ENCODE measurements around the gene ZWILCH.
"Not testable (repeated sequence)": the region's sequence is repeated elsewhere in the genome, so short reads cannot be mapped to it uniquely, and the experiment has no call there.

Gene ZWILCH

DNA sequence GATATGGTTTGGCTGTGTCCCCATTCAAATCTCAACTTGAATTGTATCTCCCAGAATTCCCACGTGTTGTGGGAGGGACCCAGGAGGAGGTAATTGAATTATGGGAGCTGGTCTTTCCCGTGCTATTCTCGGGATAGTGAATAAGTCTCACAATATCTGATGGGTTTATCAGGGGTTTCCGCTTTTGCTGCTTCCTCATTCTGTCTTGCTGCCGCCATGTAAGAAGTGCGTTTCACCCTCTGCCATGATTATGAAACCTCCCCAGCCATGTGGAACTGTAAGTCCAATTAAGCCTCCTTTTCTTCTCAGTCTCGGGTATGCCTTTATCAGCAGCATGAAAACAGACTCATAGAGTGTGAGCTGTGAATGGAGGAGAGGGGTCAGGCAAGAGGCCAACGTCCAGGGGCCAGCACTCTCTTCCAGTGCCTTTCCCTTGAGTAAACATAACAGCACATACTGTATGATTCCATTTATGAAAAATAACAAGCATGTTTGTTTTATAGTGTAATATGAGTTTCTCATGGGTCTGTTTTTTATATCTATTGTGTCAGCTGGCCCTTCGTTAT lies 76.9 kb downstream of the ZWILCH start:
- no peak for DNase-seq (ENCODE audit: low read depth)
- TF ChIP-seq, protein P1, sequence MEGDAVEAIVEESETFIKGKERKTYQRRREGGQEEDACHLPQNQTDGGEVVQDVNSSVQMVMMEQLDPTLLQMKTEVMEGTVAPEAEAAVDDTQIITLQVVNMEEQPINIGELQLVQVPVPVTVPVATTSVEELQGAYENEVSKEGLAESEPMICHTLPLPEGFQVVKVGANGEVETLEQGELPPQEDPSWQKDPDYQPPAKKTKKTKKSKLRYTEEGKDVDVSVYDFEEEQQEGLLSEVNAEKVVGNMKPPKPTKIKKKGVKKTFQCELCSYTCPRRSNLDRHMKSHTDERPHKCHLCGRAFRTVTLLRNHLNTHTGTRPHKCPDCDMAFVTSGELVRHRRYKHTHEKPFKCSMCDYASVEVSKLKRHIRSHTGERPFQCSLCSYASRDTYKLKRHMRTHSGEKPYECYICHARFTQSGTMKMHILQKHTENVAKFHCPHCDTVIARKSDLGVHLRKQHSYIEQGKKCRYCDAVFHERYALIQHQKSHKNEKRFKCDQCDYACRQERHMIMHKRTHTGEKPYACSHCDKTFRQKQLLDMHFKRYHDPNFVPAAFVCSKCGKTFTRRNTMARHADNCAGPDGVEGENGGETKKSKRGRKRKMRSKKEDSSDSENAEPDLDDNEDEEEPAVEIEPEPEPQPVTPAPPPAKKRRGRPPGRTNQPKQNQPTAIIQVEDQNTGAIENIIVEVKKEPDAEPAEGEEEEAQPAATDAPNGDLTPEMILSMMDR (IDR thresholded peaks at IDR 0.05; ENCODE audit: low read depth, low read length, missing control alignments), result no peak
- no peak overlapping the region for H3K4me3 ChIP-seq (ENCODE audit: low read depth, low read length)

DNA sequence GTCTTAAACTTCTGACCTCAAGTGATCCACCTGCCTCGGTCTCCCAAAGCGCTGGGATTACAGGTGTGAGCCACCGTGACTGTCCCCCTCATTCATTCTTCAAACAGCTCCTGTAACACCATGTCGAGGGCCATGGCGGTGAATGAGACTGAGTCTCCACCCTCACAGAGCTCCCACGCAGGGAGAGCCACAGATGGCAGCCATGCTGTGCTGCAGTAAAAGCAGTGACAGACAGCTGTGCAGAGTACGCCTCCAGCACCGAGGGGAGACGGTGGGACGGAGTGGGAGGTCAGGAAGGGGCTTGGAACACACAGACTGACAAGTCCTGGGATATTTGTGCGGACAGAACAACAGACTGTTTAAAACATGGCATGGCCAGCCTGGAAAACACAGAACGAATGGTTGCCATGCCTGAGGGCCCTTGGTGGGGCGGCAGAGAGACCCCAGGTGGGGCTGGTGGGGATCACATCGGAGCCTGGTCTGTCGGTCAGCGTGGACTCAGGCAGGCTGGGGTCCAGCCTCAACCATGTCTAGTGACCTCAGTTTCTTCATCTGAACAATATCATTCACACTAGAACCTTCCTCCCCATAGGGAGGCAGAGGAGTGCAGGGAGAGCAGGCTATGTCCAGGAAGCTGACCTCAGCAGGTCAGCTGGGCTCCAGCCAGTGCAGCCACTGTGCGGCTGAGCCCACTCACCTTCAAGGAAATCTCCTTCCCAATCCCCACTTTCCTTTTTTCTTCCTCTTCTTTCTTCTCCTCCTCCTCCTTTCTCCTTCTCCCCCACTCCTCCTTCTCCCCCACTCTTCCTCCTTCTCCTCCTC lies 81.2 kb downstream of the ZWILCH start:
- H3K4me3 ChIP-seq (ENCODE audit: low read depth, low read length), result no peak overlapping the region
- TF ChIP-seq, protein P1 (IDR thresholded peaks at IDR 0.05; ENCODE audit: low read depth, low read length, missing control alignments), result no peak
- DNase-seq (ENCODE audit: low read depth), result no peak

DNA sequence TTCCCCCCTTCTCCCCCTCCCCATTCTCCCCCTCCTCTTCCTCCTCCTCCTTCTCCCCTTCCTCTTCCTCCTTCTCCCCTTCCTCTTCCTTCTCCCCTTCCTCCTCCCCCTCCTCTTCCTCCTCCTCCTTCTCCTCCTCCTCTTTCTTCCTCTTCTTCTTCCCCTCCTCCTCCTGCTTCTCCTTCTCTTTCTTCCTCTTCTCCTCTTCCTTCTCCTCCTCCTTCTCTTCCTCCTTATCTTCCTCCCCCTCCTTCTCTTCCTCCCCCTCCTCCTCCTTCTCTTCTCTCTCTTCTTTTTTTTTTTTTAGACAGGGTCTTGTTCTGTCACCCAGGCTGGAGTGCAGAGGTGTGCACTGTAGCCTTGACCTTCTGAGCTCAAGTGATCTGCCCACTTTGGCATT lies 81.9 kb downstream of the ZWILCH start:
- no peak overlapping the region for H3K4me3 ChIP-seq (ENCODE audit: low read depth, low read length)
- TF ChIP-seq, protein P1 (IDR thresholded peaks at IDR 0.05; ENCODE audit: low read depth, low read length, missing control alignments), result no peak
- DNase-seq (ENCODE audit: low read depth), result no peak

DNA sequence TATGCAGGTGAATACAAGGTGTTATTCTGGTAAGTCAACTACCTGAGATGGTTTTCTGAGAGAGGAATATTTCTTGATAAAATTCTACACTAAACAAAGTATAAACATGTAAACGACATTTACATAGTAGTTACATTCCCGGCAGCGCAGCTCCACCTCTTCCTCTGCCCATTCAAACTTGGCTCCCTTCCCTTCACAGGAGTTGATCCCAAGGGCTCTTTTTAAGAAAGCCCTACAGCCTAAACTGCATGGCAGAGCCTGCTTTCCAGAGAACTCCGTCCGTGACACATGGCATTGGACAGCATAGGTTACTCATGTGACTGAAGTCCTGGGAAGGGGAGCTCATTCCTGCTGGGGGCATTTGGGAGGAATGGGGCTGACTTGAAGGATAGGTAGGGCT lies 82.6 kb downstream of the ZWILCH start:
- no peak for DNase-seq (ENCODE audit: low read depth)
- H3K4me3 ChIP-seq (ENCODE audit: low read depth, low read length), result no peak overlapping the region
- TF ChIP-seq, protein P1 (IDR thresholded peaks at IDR 0.05; ENCODE audit: low read depth, low read length, missing control alignments), result no peak

DNA sequence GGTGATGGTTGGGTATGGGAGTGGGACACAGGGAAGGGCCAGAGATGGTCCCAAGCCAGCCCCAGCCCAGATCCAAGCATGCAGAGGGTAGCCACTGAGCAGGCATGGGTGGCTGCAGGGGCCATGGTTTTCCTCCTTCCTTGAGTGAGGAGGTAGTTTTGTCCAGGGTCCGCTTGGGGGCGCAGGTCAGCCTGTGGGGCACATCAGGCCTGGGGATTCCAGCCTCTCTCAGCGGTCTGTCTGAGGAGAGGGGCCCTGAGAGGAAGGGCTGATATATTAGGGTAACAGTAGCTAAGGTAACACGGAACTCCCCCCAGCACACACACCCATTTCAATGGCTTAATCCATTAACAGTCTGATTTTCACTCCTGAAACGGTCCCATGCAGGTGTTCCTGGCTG lies 83.4 kb downstream of the ZWILCH start:
- DNase-seq (ENCODE audit: low read depth), result no peak
- TF ChIP-seq, protein P1 (IDR thresholded peaks at IDR 0.05; ENCODE audit: low read depth, low read length, missing control alignments), result peak; percentile 29
- H3K4me3 ChIP-seq (ENCODE audit: low read depth, low read length), result no peak overlapping the region

DNA sequence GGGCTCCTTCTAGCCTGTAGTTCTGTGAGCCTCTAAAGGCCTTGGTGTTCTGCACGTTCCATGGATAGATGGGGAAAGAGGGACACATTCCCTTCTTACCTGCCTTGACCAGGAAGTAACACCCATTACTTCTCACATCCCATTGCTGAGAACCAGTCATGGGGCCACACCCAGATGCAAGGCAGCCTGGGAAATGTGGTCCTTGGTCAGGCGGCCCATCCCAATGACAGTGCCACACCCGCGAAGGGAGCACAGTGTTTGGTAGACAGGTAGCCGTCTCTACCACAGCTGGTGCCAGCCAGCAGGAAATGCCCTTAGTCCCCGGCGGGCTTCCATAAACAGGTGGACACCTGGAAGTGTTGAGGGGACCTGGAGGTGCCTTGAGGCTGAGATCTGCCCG lies 83.8 kb downstream of the ZWILCH start:
- TF ChIP-seq, protein P1 (IDR thresholded peaks at IDR 0.05; ENCODE audit: low read depth, low read length, missing control alignments), result no peak
- no peak overlapping the region for H3K4me3 ChIP-seq (ENCODE audit: low read depth, low read length)
- DNase-seq (ENCODE audit: low read depth), result no peak

DNA sequence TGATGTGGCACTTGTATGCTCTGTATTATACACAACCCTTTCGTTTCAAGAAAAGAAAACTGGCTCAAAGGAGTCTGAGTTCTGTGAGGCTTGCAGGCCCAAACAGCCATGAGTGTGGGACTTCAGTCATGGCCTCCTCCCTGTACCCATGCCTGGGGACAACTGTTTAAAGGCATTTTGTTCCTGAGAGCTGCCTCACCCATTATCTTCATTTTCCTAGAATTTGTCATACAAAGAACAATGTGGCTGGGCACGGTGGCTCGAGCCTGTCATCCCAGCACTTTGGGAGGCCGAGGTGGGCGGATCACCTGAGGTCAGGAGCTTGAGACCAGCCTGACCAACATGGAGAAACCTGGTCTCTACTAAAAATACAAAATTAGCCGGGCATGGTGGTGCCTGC lies 84.3 kb downstream of the ZWILCH start:
- DNase-seq (ENCODE audit: low read depth); H3K4me3 ChIP-seq (ENCODE audit: low read depth, low read length): not testable (repeated sequence)

Measured in GM12864 (cell line).